Cerebellar cortex (tissue), 1 donor: ENCODE measurements around the gene PLEKHA5.
"Not testable (repeated sequence)": the region's sequence is repeated elsewhere in the genome, so short reads cannot be mapped to it uniquely, and the experiment has no call there.

Source experiments
- DNase-seq: peaks from one replicate; pipeline ENCODE4 v3.0.0-alpha.2; 2015; ENCODE audit warnings: low spot score

Gene PLEKHA5

GRCh38 chr12:19167708-19168107 is 38.2 kb downstream of the PLEKHA5 start:
- DNase-seq, result no peak

GRCh38 chr12:19168644-19169043 is 39.1 kb downstream of the PLEKHA5 start:
- no peak for DNase-seq

GRCh38 chr12:19169222-19169621 is 39.7 kb downstream of the PLEKHA5 start:
- DNase-seq, result no peak

GRCh38 chr12:19170286-19170685 is 40.8 kb downstream of the PLEKHA5 start:
- not testable (repeated sequence) for DNase-seq

- no peak for DNase-seq
These were observed 42.2 kb downstream of the PLEKHA5 start for GRCh38 chr12:19171731-19172130.

GRCh38 chr12:19177754-19178153 is 48.2 kb downstream of the PLEKHA5 start:
- no peak for DNase-seq

- no peak for DNase-seq
These were observed 50.5 kb downstream of the PLEKHA5 start for GRCh38 chr12:19179986-19180385.

GRCh38 chr12:19181666-19182426 is 52.3 kb downstream of the PLEKHA5 start:
- DNase-seq, result peak; percentile 38

- DNase-seq, result no peak
These were observed 53.7 kb downstream of the PLEKHA5 start for GRCh38 chr12:19183121-19183838.

GRCh38 chr12:19185262-19185929 is 55.9 kb downstream of the PLEKHA5 start:
- DNase-seq, result no peak

- DNase-seq, result peak; percentile 68
These were observed 57.5 kb downstream of the PLEKHA5 start for GRCh38 chr12:19186722-19187661.

GRCh38 chr12:19189522-19189921 is 60.0 kb downstream of the PLEKHA5 start:
- no peak for DNase-seq

GRCh38 chr12:19190292-19191031 is 60.9 kb downstream of the PLEKHA5 start:
- peak; percentile 24 for DNase-seq

- no peak for DNase-seq
These were observed 61.6 kb downstream of the PLEKHA5 start for GRCh38 chr12:19191089-19191488.

GRCh38 chr12:19191563-19191962 is 62.0 kb downstream of the PLEKHA5 start:
- no peak for DNase-seq

- DNase-seq, result no peak
These were observed 63.2 kb downstream of the PLEKHA5 start for GRCh38 chr12:19192710-19193109.

- DNase-seq, result no peak
These were observed 65.4 kb downstream of the PLEKHA5 start for GRCh38 chr12:19194963-19195362.

- no peak for DNase-seq
These were observed 67.6 kb downstream of the PLEKHA5 start for GRCh38 chr12:19196959-19197630.

GRCh38 chr12:19198272-19198671 is 68.7 kb downstream of the PLEKHA5 start:
- no peak for DNase-seq

- no peak for DNase-seq
These were observed 69.8 kb downstream of the PLEKHA5 start for GRCh38 chr12:19199332-19199731.
